Mammary epithelial cell (primary cell): ENCODE data around the gene PUS10.

Source experiments
- CTCF ChIP-seq, 2 donors: IDR thresholded peaks in 1 of 2; conservative IDR thresholded peaks in 1 of 2; 2 replicates each; pipeline ENCODE4 v1.5.1; 2011 to 2012; ENCODE audit warnings: inconsistent platforms in 2 of 2, low read length in 2 of 2, mild to moderate bottlenecking in 2 of 2, control low read depth in 1 of 2, low read depth in 1 of 2; ENCODE audit not compliant: insufficient read depth in 1 of 2; ENCODE audit errors: extremely low read depth in 1 of 2
- EZH2 ChIP-seq: IDR thresholded peaks from 2 replicates; pipeline ENCODE4 v1.6.1; 2012; ENCODE audit warnings: low read length, inconsistent platforms, borderline replicate concordance

- TF ChIP-seq CTCF (conservative IDR thresholded peaks at IDR 0.05 in 1 of 2, IDR thresholded peaks at IDR 0.05 in 1 of 2; ENCODE audit: extremely low read depth in 1 of 2, insufficient read depth in 1 of 2, low read depth in 1 of 2, low read length in 2 of 2) (no peak), EZH2 (no peak)
Measured at GRCh38 chr2:61029533-61029932, 11.5 kb upstream of the PUS10 start.
